ENCODE measurements around the gene DRICH1.

DRICH1 gene

DNA sequence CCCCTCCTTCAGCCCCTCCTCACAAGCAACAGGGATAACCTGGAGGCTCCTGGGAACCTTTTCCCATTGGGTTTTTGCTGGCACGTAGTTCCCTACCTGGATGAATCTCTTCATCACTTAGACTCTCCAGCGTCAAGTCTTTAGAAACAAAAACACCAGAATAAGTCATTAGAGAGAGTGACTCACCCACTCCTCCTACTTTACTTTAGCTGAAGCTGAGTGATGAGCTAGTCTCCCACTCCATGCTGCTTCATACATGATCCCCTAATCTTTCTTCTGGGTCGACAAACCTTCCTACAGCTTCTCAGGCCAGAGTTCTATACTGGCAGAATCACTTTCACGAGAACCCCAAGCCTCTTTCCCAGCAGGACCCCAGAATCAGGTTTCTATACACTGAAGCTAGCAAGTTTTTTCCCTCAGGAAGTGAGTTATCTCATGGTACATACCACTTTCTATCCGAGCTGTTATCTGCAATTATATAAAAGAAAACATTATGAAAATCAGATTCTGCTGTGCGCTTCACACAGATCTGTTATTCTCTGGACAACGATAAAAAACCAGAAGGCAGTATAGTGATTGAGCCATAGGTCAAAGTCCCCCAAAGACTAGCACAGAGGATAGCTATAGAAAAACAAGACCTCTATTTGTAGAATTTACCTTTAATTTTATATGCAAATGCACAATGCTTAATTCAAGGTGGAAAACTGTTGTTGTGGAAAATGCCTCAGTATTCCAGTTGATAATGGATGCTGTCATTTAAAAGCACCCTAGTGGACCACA is 18.7 kb downstream of the DRICH1 start:
- TF ChIP-seq, protein P1, sequence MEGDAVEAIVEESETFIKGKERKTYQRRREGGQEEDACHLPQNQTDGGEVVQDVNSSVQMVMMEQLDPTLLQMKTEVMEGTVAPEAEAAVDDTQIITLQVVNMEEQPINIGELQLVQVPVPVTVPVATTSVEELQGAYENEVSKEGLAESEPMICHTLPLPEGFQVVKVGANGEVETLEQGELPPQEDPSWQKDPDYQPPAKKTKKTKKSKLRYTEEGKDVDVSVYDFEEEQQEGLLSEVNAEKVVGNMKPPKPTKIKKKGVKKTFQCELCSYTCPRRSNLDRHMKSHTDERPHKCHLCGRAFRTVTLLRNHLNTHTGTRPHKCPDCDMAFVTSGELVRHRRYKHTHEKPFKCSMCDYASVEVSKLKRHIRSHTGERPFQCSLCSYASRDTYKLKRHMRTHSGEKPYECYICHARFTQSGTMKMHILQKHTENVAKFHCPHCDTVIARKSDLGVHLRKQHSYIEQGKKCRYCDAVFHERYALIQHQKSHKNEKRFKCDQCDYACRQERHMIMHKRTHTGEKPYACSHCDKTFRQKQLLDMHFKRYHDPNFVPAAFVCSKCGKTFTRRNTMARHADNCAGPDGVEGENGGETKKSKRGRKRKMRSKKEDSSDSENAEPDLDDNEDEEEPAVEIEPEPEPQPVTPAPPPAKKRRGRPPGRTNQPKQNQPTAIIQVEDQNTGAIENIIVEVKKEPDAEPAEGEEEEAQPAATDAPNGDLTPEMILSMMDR (IDR thresholded peaks at IDR 0.05; ENCODE audit: insufficient read depth, low read depth, low read length, missing control alignments), result no peak
- no peak overlapping the region for H3K4me3 ChIP-seq (ENCODE audit: low read depth, low read length)
- DNase-seq (ENCODE audit: low read depth), result no peak

DNA sequence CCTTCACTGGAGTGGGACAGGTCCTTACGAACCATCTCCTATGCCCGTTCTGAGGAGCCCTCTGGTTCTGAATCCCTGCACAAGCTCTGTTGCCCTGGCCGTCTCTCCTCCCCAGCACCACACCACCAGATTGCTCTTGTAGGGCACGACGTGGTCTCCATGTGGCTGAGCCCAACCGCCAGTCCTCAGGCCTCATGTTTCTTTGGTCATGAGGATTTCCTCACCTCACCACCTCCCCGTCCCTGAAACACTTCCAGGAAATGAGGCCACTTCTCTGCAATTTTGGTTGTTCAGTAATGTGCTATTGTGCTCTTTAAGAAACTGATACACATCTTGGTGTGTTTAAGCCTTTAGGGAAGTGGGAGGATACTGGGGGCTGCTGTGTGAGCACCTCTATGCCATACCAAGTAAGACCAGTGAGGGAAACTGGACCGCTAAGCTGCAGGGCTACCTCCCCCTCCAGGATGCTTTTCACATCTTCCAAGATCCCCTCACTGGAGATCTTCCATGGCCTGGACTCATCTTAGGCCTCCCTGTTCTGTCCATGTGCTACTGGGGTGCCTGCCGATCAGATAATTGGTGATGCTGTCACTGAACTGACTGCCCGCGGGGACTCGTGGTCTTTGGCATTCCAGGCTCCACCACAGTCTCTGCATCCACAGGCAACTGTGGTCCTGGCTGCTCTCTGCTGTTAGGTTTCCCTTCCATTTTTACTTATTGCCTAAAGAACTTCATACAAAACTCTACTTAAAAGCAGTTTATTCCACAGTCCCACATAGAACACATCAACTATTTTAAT is 21.9 kb downstream of the DRICH1 start:
- no peak for DNase-seq (ENCODE audit: low read depth)
- TF ChIP-seq, protein P1 (IDR thresholded peaks at IDR 0.05; ENCODE audit: insufficient read depth, low read depth, low read length, missing control alignments), result no peak
- no peak overlapping the region for H3K4me3 ChIP-seq (ENCODE audit: low read depth, low read length)

DNA sequence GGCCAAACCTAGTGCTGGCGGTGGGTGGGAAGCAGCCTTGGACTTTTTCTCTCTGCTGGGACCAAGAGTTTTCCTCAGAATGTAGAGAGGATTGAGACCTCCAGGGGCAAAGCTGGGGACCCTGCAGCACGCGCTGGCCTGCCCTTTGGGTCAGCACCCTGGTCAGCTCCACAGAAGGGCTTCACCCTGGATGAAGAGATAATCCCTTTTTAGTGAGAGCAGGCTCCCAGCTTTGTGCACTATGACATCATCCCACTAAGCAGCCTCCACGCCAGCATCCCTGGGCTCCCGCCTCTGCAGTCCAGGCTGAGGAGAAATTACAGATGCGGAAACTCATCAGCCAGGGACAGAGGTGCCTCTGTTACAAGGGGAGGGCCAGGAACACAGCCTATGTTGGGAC is 23.5 kb downstream of the DRICH1 start:
- TF ChIP-seq, protein P1 (IDR thresholded peaks at IDR 0.05; ENCODE audit: insufficient read depth, low read depth, low read length, missing control alignments), result no peak
- H3K4me3 ChIP-seq (ENCODE audit: low read depth, low read length), result no peak overlapping the region
- no peak for DNase-seq (ENCODE audit: low read depth)

DNA sequence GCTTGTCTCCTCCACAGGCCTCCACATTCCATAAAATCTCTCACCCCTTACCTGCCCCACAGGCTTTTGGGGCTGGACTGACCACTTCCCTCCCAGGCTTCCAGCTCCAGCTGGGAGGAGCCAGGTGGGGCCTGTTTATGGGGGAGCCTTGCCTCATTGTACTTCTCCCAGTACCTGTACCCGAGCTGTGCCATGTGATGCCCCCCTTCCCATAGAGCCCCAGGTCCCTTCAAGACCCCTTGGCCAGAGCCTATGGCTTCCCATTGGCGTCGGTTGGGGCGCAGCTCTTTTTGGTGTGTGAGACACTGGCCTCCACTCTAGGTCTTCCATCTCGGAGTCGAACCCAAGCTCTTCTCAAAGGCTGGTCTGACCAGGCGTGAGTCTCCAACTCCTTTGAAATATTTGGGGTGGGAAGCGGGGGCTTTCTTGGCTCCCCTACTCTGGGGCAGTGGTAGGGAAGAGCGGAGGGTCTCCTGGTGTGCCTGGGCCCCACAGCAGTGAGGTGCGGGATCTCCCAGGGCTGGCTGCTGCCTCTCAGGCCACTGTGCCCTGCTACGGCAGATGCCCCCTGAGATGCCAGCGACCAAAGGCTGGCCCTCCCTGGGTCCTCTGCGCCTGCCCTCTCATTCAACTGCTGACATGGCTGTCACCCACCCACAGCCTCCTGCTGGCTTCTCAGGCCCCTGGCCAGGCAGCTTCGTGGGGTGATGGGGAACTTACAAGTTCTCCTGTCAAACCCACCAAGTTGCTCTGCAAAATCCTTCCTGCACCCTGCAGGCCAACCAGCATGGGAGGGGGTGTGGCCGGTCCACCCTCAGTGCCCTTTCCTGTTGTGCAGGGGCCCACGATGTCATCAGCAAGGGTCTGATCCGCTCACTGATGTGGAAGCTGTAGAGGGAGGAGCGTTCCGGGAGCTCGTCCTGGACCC is 25.7 kb downstream of the DRICH1 start:
- TF ChIP-seq, protein P1 (IDR thresholded peaks at IDR 0.05; ENCODE audit: insufficient read depth, low read depth, low read length, missing control alignments), result no peak
- no peak overlapping the region for H3K4me3 ChIP-seq (ENCODE audit: low read depth, low read length)
- DNase-seq (ENCODE audit: low read depth), result no peak

DNA sequence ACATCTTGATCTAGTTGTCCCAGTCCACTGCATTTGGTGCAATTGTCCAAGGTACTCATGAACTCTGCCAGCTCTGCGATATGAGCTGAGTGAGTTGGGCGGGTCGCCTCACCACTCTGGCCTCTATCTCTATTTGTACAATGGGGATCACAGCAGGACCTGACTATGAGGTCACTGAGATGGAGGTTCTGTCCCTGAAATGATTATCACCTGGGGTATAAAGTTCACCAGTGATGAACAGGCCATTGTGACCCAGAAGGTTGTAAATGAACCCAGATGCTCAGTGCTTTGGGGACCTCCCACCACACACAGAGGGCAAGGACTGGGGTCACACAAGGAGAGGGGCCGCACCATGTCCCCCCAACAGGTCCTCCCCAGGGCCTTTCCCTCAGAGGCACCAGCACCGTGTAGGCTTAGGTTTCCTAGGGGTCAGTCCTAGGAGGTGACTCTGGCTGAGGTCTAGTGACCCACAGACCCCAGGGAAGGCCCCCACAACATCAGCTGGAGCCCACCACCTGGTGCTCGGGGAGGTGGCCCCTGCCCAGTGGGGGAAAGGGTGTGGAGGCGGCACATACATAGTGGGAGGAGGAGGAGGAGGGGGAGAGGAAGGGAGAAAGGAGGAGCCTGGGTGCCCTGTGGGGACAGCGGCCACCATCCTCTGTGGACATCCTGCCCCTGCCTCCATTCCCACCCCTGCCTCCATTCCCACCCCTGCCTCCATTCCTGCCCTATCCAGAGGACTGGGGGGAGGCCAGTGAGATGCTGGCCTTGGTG is 27.0 kb downstream of the DRICH1 start:
- no peak overlapping the region for H3K4me3 ChIP-seq (ENCODE audit: low read depth, low read length)
- TF ChIP-seq, protein P1 (IDR thresholded peaks at IDR 0.05; ENCODE audit: insufficient read depth, low read depth, low read length, missing control alignments), result no peak
- no peak for DNase-seq (ENCODE audit: low read depth)

DNA sequence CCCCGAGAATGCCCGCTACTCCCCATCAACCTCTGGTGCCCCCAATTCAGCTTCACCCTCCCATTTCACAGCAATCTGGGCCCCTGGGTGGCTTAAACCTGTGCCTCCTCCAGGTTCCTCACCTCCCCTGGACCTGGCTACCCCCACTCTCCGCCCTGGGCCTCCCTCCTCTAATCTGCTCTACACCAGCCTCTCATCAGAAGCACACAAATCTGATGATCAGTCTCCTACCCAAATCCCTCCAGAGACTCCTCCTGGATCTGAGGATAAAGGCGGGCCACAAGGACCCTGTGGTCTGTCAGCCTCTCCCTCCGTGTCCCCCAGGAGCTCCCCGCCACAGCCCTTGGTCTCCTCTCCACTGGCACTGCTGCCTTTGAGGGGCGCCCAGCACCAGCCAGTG is 28.9 kb downstream of the DRICH1 start:
- DNase-seq (ENCODE audit: low read depth), result no peak
- H3K4me3 ChIP-seq (ENCODE audit: low read depth, low read length), result no peak overlapping the region
- TF ChIP-seq, protein P1 (IDR thresholded peaks at IDR 0.05; ENCODE audit: insufficient read depth, low read depth, low read length, missing control alignments), result no peak
